HG02870 (cell line): ENCODE results near the gene MTERF4.

Experiments used
- ATAC-seq: cut with Tn5 transposase; IDR thresholded peaks from one replicate; pipeline ENCODE4 v1.9.1; 2021; ENCODE audit warnings: mild to moderate bottlenecking, moderate library complexity; ENCODE audit not compliant: unreplicated experiment

MTERF4 gene

DNA sequence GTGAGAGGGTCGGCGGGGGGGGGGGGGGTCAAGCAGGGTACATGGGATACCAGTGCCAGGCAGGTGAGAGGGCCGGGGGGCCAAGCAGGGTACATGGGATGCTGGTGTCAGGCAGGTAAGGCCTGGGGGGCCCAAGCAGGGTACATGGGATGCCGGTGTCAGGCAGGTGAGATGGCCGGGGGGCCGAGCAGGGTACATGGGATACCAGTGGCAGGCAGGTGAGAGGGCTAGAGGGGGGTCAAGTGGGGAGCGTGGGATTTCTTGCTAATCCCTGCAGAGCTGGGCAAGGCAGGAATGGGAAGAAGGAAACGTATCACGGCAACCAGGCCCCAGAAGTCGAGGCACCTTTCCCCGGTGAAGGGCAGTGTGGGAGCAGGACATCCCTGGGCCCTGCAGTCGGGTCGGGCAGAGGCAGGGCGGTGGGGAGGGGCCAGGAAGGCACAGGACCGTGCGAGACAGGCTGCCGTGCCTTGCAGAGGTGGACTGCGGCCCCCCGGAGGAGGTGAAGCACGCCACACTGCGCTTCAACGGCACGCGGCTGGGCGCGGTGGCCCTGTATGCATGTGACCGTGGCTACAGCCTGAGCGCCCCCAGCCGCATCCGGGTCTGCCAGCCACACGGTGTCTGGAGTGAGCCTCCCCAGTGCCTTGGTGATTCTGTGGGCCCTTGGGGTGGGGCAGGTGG, 49.3 kb downstream of the MTERF4 start:
- no peak for ATAC-seq

- ATAC-seq = no peak
Observed at GRCh38 chr2:241051578-241052487, 50.3 kb downstream of the MTERF4 start.

DNA sequence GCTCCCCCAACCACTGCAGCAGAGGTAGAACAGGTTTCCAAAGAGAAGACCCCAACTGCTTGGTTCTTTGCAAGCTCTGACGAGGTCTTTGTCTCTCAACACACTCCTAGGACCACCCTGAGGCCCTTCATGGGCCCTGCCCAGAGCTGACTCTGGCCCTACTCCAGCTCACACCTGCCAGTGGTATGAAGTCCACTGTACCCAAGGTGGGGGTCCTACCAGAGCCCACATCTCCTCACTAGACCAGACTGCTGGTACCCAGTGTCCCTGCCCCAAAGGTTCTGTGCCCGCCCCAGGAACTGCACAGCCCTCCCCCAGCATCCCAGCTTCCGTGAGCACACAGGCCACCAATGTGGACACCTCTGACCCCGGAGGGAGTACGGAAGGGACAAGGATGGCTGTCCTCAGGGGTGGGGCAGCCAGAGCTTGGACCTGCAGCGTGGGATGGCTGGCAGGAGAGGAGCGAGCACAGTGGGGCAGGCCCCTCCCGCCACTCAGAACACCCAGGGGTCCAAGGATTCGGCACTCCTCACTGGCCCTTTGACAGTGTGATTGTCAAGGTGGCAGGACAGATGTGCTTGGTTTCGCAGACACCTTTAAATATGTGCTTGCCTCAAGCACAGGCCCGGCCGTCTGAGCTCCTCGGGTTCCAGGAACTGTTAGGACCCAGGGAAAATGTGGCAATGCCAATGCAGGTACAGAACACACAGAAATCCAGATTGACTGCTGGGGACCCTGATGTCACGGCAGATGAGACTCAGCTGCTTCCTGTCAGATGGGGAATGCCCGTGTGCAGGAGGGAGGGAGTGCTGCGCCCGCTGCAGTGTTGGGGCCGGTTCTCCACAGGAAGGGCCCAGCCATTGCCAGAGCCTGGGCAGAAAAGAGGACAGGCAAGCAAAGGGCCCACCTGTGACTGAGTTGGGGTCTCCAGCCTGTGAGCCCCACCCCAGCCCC, 51.2 kb downstream of the MTERF4 start:
- ATAC-seq = no peak

DNA sequence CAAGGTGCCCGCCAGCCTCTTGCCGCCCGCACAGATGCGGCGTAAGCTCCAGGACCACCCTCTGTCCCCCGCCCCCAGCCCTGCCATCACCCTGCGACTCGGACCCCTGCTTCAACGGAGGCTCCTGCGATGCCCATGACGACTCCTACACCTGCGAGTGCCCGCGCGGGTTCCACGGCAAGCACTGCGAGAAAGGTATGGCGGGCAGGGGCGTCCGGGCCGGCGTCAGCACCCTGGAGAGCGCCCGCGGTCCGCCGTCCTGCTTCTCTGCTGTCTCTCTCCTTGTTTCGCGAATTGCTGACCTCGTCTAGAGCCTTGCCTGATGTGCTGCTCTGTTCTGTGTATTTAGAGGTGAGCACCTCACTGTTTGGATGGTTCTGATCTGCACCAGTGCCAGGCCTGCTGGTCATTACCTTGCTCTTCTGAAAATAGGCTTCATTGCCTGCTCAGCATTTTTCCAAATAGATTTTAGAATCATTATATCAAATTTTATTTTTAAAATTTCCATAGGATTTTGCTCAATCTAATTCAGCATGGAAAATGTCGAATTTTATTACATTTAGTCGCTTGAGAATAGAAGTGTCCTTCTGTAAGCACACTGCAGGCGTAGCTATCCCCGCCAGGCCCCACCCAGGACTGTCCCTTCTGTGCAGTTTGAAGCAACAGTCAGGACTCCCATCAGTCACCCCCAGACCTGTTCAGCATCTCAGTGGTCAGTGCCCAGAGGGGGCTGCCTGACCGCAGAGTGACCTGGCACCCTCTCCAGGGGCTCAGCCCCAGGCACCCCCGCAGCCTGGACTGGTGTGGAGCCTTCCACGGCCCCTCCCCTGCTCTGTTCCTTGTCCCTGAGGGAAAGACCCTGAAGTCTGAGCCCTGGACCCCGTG, 52.1 kb downstream of the MTERF4 start:
- no peak for ATAC-seq

DNA sequence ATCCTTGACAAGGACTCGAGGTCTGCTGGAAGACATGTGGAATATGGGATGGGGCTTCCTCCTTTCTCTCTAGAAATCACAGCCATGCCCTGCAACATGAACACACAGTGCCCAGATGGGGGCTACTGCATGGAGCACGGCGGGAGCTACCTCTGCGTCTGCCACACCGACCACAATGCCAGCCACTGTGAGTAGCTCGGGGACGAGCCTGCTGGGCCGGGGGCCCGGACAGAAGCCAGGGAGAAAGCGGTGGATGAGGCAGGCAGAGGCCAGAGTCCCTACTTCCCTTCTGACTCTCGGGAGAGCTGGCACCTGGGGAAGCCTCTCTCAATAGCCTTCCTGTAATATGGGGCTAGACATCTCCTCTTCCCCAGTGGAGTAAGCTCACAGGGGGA, 53.1 kb downstream of the MTERF4 start:
- no peak for ATAC-seq

- ATAC-seq = no peak
Observed at GRCh38 chr2:241048149-241048948, 53.7 kb downstream of the MTERF4 start.

- ATAC-seq = no peak
Observed at GRCh38 chr2:241047253-241048010, 54.7 kb downstream of the MTERF4 start.
